PC-3 (cell line): ENCODE data around the gene MAPK4. TPM values are rescaled to one million over a fixed set of nuclear protein-coding genes. Genes with fewer than 3 reads are reported as not detected.

ENCODE experiments used
- ATAC-seq: fragments of 200-7000 bp; cut with Tn5 transposase; 2 replicates; pipeline ENCODE4 v1.9.1; 2020; ENCODE audit warnings: mild to moderate bottlenecking, moderate library complexity
- BruUV-seq: library from RNA; stranded (reverse); fragments of 400-500 nt; replicated peaks from 2 replicates; lab custom pipeline; 2021; lab: Mats Ljungman, UMichigan
- CTCF ChIA-PET: fragments of 300-600 bp; sonication (Branson Sonifier 250); formaldehyde crosslinking; loops from one replicate; lab custom pipeline; 2022; ENCODE audit warnings: antibody characterized with exemption; lab: Charles Lee
- POLR2A ChIA-PET: fragments of 300-600 bp; sonication (Branson Sonifier 250); formaldehyde crosslinking; loops from one replicate; lab custom pipeline; 2022; ENCODE audit warnings: antibody characterized with exemption; ENCODE audit not compliant: unreplicated experiment; lab: Charles Lee
- DNase-seq: peaks from one replicate; pipeline ENCODE4 v3.0.0-alpha.2; 2015
- H2AFZ ChIP-seq: fragments of 300-600 bp; sonication (generic); 2 replicates; pipeline ENCODE4 v1.6.0; 2016; ENCODE audit warnings: antibody characterized with exemption, low read length
- H3F3A ChIP-seq: fragments of 300-600 bp; sonication (generic); one replicate; pipeline ENCODE4 v1.6.0; 2017; ENCODE audit warnings: antibody characterized with exemption, low read length, control low read depth, mild to moderate bottlenecking; ENCODE audit not compliant: unreplicated experiment
- H3K27ac ChIP-seq: fragments of 300-600 bp; sonication (generic); 2 replicates; pipeline ENCODE4 v1.5.1; 2016; ENCODE audit warnings: mild to moderate bottlenecking, low read length
- H3K27me3 ChIP-seq: fragments of 300-600 bp; sonication (generic); 2 replicates; pipeline ENCODE4 v1.6.1; 2016; ENCODE audit warnings: low read length, mixed read lengths
- H3K36me3 ChIP-seq: fragments of 300-600 bp; sonication (generic); 2 replicates; pipeline ENCODE4 v1.6.1; 2016; ENCODE audit warnings: low read depth, mixed run types, low read length, mixed read lengths
- H3K4me1 ChIP-seq: fragments of 300-600 bp; sonication (generic); 2 replicates; pipeline ENCODE4 v1.5.1; 2016; ENCODE audit warnings: low read length; ENCODE audit not compliant: insufficient read depth
- H3K4me2 ChIP-seq: fragments of 300-600 bp; sonication (generic); 2 replicates; pipeline ENCODE4 v1.6.0; 2016; ENCODE audit warnings: low read length
- H3K4me3 ChIP-seq: fragments of 300-600 bp; sonication (generic); 2 replicates; pipeline ENCODE4 v1.5.1; 2016; ENCODE audit warnings: mild to moderate bottlenecking, low read length, mixed read lengths
- H3K79me2 ChIP-seq: fragments of 300-600 bp; sonication (generic); 2 replicates; pipeline ENCODE4 v1.6.1; 2017; ENCODE audit warnings: low read length, mixed read lengths
- H3K9ac ChIP-seq: fragments of 300-600 bp; sonication (generic); 2 replicates; pipeline ENCODE4 v1.6.0; 2016; ENCODE audit warnings: mild to moderate bottlenecking, low read length
- H3K9me2 ChIP-seq: fragments of 300-600 bp; sonication (generic); replicated peaks from 2 replicates; pipeline ENCODE4 v1.6.1; 2016; ENCODE audit warnings: mixed run types, low read length, mixed read lengths
- H3K9me3 ChIP-seq: fragments of 300-600 bp; sonication (generic); 2 replicates; pipeline ENCODE4 v1.6.1; 2016; ENCODE audit warnings: low read length, mixed read lengths
- H4K20me1 ChIP-seq: fragments of 300-600 bp; sonication (generic); 2 replicates; pipeline ENCODE4 v1.6.1; 2016; ENCODE audit warnings: low read length, mixed read lengths
- CTCF ChIP-seq: fragments of 300-600 bp; sonication (generic); conservative IDR thresholded peaks from 2 replicates; pipeline ENCODE4 v1.5.1; 2017; ENCODE audit warnings: antibody characterized with exemption, low read depth, mild to moderate bottlenecking, low read length
- EZH2 ChIP-seq: fragments of 300-600 bp; sonication (generic); IDR thresholded peaks from one replicate; pipeline ENCODE4 v1.6.1; 2017; ENCODE audit warnings: antibody characterized with exemption, mild to moderate bottlenecking, low read length; ENCODE audit not compliant: unreplicated experiment
- EZH2phosphoT487 ChIP-seq: fragments of 300-600 bp; sonication (generic); IDR thresholded peaks from 2 replicates; pipeline ENCODE4 v1.6.1; 2018; ENCODE audit warnings: mild to moderate bottlenecking, antibody characterized with exemption, low read length, borderline replicate concordance
- intact Hi-C: fragments of 100-400 bp; cut with micrococcal nuclease; formaldehyde crosslinking; loops from 2 replicates; pipeline ENCODE4 v1.9.0; 2023
- total RNA-seq: library from RNA; depleted of rRNA; stranded (reverse); fragments of >200 nt; gene quantifications from 2 replicates; pipeline ENCODE4 v1.2.3, GENCODE V29; 2014

MAPK4 gene
- total RNA-seq, 1 experiment from 2014 or later, result not detected

DNA sequence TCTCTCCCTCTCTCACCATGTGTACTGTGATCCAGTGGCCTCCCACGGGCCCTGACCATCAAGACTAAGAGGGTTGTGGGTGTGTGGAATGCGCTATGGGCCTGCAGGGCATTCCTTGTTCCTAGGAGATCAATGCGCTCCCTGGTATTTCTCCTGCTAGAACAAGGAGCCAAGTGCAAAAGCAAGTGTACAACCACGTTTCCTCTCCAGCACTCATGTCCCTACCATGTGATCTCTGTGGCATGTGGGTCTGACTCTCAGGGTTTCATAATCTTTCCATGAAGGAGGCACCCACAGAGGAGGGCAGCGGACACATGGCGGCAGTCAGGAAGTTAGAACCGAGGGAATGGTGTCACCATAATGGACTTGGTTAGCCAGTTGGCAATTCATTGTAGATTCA is 91.4 kb downstream of the MAPK4 start:
- intact Hi-C loops, result no loop called here
- H2AFZ ChIP-seq, result no peak overlapping the region
- DNase-seq (no peak), ATAC-seq (no peak)
- POLR2A ChIA-PET, result no interaction called here
- BruUV-seq, result no TSS peak
- H3K9me3 ChIP-seq, result no peaks in the 10 kb centered on the region
- no peaks in the 10 kb centered on the region for H3K27me3 ChIP-seq
- H3K27ac ChIP-seq, result no peak overlapping the region
- H3K4me2 ChIP-seq, result no peak overlapping the region
- H3K36me3 ChIP-seq, result no peaks in the 10 kb centered on the region
- no peak overlapping the region for H3K4me3 ChIP-seq
- no peaks in the 10 kb centered on the region for H3K4me1 ChIP-seq
- no peak overlapping the region for H3K9ac ChIP-seq
- H3F3A ChIP-seq, result no peaks in the 10 kb centered on the region
- no peaks in the 10 kb centered on the region for H3K79me2 ChIP-seq
- CTCF ChIA-PET, result no interaction called here
- H4K20me1 ChIP-seq, result no peaks in the 10 kb centered on the region
- TF ChIP-seq CTCF, result no peak
- no peak for TF ChIP-seq EZH2
- no peak for TF ChIP-seq EZH2phosphoT487
- H3K9me2 ChIP-seq, result no peaks in the 10 kb centered on the region

DNA sequence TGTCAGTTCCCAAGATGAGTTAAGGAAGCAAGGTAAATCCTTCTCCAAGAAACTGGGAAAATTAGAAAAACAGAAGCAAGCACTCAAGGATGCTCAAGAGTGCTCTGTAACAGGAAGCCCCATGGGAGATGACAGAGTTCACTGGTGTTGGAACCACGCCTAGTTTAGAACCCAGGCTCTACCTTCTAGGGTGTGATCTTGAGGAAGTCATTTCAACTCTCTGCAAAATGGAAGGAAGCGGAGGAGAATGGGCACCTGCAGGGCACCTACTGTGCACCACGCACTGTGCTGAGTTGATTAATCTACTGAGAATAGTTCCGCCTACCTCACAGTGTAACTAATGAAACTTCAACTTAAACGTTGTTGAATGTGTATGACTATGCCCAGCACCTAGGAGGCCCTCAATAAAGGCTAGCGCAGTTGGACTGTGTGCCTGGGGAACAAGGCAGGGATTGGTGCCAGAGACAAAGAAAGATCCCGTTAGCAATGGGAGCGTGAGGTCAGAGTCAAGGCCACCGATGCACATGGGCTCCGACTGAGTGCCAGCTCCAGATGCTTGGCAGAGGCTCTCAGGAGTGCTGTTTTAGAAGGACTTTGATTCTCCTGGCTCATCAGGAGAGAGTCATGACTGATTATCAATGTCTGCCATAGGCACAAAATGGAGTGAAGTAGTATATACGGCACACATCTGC is 93.7 kb downstream of the MAPK4 start:
- ATAC-seq, result no peak
- no peak overlapping the region for H3K4me2 ChIP-seq
- intact Hi-C loops, result no loop called here
- H3K4me1 ChIP-seq, result no peaks in the 10 kb centered on the region
- no peak overlapping the region for H3K27ac ChIP-seq
- H3K9ac ChIP-seq, result no peak overlapping the region
- TF ChIP-seq CTCF (no peak), EZH2phosphoT487 (no peak), EZH2 (no peak)
- no peaks in the 10 kb centered on the region for H4K20me1 ChIP-seq
- H3K36me3 ChIP-seq, result no peaks in the 10 kb centered on the region
- no peaks in the 10 kb centered on the region for H3K79me2 ChIP-seq
- H2AFZ ChIP-seq, result no peak overlapping the region
- DNase-seq, result no peak
- H3K9me3 ChIP-seq, result no peaks in the 10 kb centered on the region
- H3F3A ChIP-seq, result no peaks in the 10 kb centered on the region
- POLR2A ChIA-PET, result no interaction called here
- H3K27me3 ChIP-seq, result no peaks in the 10 kb centered on the region
- CTCF ChIA-PET, result no interaction called here
- H3K9me2 ChIP-seq, result no peaks in the 10 kb centered on the region
- no TSS peak for BruUV-seq
- H3K4me3 ChIP-seq, result no peak overlapping the region

- no peak overlapping the region for H3K9ac ChIP-seq
- H3F3A ChIP-seq, result no peaks in the 10 kb centered on the region
- no peak for DNase-seq
- intact Hi-C loops, result no loop called here
- no peak overlapping the region for H3K27ac ChIP-seq
- no peaks in the 10 kb centered on the region for H3K9me3 ChIP-seq
- no peaks in the 10 kb centered on the region for H3K4me1 ChIP-seq
- no peak overlapping the region for H3K4me3 ChIP-seq
- POLR2A ChIA-PET, result no interaction called here
- ATAC-seq, result no peak
- H3K27me3 ChIP-seq, result no peaks in the 10 kb centered on the region
- no peak overlapping the region for H2AFZ ChIP-seq
- H4K20me1 ChIP-seq, result no peaks in the 10 kb centered on the region
- H3K4me2 ChIP-seq, result no peak overlapping the region
- no peaks in the 10 kb centered on the region for H3K36me3 ChIP-seq
- no peaks in the 10 kb centered on the region for H3K9me2 ChIP-seq
- BruUV-seq, result no TSS peak
- H3K79me2 ChIP-seq, result no peaks in the 10 kb centered on the region
- CTCF ChIA-PET, result no interaction called here
- TF ChIP-seq EZH2phosphoT487, result no peak
- TF ChIP-seq CTCF, result no peak
- no peak for TF ChIP-seq EZH2
Observed at GRCh38 chr18:50654211-50654610, 94.3 kb downstream of the MAPK4 start.
